Suppressor macrophage (primary cell): ENCODE results near the gene PRKAG2.
A peak's percentile ranks its signal among the peaks of the same experiment; 100 is the strongest.

Experiments used
- DNase-seq, 4 experiments: peaks; one replicate each; pipeline ENCODE4 v3.0.0-alpha.2; 2020 to 2022

Gene PRKAG2

GRCh38 chr7:151509670-151510333 lies 367.1 kb downstream of the PRKAG2 start:
- no peak for DNase-seq

- DNase-seq, result no peak
These were observed 367.9 kb downstream of the PRKAG2 start for GRCh38 chr7:151508991-151509390.

- no peak for DNase-seq
These were observed 369.1 kb downstream of the PRKAG2 start for GRCh38 chr7:151507806-151508205.

GRCh38 chr7:151506901-151507382 lies 370.0 kb downstream of the PRKAG2 start:
- peak in 1 of 4 experiments; percentile 37 for DNase-seq
